Erythroblast (primary cell): Measurements from ENCODE around the gene SLX4IP.
A peak's percentile ranks its signal among the peaks of the same experiment; 100 is the strongest.

ENCODE experiments used
- DNase-seq, 2 experiments: peaks; one replicate each; lab custom pipeline; 2025; lab: John Stamatoyannopoulos, UW
- GATA1 ChIP-seq: IDR thresholded peaks from 2 replicates; pipeline ENCODE4 v1.6.1; 2011; ENCODE audit warnings: low read depth, mild to moderate bottlenecking, control low read depth, low read length, moderate library complexity
- POLR2A ChIP-seq: IDR thresholded peaks from 2 replicates; pipeline ENCODE4 v1.6.1; 2011; ENCODE audit warnings: mild to moderate bottlenecking, low read length

The SLX4IP gene

DNA sequence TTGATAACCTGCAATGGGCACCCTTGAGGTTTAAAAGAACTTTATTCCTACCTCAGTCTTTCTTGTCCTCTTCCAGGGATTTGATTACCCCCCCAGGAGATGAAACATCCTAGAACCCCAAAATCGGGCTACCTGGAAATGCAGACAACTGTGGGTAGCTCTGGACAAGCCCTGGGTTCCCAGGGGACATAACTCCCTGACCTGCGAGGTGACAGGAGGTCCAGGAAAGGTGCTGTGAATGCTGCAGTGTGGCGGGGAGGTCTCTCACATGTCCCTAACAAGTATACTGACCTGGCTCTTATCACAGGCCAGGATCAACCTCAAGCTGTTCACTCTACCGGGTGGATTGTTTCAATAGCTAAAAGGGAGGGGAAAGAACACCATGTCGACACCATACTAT lies 227.0 kb downstream of the SLX4IP start:
- no peak for TF ChIP-seq GATA1
- no peak for TF ChIP-seq POLR2A
- no peak for DNase-seq

DNA sequence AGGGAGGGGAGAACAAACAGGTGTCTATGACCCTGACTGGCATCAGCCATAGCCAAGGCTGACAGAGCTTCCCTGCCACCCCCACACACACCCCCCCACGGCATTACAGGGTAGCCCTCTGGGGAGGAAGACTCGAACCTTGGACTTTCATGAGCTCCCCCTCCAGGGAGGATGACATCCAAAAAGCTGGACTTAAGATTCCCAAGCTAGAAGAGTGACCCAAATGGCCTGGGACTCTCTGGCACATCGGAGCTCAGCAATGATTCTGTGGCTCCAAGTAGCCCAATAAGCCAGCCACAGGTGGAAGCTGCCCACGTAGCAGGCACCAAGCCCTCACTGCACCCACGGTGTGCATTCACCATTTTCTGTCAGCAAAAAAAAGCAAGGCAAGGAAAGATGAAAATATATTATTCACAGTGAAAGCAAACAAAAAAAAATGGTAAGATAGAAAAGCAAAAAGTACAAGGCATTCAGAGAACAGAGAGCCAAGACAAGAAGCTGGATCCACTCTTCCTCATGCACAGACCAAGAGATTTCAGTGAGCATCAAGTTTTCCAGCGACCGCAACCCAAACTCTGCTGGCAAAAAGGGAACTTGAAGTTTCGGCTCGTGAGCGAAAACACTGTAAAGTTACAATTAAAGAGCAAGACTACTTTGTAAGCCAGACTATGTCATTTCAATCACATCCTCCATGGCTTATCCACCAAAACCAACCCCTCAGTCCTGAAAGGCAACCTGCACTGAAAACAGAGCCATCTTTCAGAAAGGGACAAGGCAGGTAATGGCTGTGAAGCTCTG lies 227.8 kb downstream of the SLX4IP start:
- TF ChIP-seq GATA1 = no peak
- no peak for TF ChIP-seq POLR2A

DNA sequence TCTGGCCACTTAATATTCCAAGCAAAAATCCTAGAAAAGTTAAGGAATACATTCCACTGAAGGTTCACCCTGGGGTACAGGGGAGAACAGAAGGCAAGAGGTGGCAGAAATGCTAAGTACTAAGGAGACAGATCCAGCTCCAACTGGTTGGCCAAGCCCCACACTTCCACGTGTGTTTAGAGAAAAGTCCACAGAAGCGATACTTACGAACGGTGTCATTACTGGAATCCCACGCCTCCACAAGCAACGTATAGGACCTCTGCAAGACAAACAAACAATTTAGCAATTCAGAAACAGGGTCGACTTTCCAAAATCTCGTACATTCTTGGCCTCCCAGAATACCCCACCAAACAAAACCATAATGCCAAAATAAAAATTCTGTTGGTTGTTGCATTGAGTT lies 228.7 kb downstream of the SLX4IP start:
- TF ChIP-seq GATA1 = no peak
- TF ChIP-seq POLR2A = no peak
- DNase-seq = no peak

More for the DNA sequence above, 227.8 kb downstream of the SLX4IP start:
- DNase-seq = no peak

DNA sequence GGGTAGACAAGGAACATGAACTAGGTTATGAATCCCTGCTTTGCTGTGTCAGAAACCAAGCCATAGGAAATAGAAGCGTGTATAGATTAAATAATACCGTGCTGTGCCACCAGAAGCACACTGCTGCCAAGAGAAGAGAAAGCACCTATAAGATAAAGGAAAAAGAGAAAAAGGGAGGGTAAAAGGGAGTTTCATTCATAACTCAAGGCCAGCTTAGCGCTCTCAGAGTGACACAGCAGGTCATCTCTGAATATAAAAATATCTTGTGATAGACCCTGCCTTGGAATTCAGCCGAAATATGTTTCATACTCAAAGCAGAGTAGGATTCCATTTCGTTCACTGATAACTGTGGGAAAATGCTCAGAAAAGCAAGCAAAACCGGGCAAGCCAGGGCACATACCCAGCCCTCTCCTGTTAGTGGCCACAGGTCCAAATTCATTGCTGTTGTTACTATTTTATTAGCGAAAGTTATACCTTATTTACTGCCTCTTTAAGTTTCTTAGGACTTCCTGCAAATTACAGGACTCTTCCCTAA lies 230.0 kb downstream of the SLX4IP start:
- DNase-seq = no peak
- no peak for TF ChIP-seq POLR2A
- no peak for TF ChIP-seq GATA1

DNA sequence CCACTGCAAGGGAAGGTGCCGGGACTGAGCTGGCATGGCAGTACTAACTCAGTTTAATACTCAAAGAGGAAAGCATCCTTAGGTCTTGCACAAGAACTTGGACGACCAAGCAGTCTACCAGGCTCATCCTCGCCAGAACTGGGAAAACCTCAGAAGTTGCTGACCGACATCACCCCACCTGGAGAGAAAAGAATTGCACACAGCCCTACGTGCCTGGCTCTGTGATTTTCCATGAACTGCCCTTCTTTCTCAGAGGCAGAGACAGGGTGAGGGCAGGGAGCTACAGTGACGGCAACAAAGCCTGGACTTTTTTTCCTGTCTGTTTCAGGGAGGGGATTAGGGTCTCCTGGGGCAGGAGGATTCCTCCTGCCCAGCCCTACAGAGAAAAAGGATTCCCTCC lies 230.7 kb downstream of the SLX4IP start:
- no peak for DNase-seq
- TF ChIP-seq POLR2A (no peak), GATA1 (no peak)

DNA sequence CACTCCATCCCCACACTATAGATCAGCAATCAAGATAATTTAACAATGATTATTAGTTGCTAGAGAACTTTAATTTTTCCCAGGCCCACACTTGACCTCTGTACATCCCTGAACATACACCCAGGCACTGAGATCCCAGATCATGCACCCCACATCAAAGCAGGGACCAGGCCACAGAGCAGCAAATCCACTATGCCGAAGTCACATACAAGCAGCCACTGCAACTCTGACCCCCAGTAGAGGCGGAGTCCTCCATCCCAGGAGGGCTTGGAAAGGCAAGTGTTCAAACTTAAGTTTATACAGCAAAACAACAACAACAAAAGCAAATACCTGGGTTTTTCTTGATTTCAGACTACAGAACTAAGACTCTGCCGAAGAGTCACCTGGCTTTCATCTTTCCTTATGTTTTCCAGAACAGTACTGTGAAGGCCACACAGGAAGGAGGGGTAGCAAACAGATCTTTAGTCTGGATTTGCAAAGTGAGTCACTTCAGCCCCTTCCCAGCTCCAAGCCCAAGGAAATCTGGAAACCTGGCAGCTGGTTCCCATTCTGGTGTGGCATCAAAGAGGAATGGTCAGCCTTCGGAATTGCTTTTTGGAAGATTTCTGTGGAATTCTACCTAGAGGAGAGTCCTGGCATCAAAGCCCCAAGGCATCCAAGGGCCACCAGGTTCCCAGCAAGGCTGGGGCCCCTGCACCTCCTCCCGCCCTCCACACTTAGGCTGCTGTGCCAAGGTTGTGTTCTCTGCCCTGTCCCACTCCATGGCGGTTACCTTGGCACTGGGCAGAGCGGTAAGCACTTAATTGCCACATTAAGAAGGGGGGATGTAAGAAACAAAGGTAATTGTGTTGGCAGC lies 231.3 kb downstream of the SLX4IP start:
- TF ChIP-seq POLR2A = no peak
- no peak for TF ChIP-seq GATA1
- DNase-seq = no peak

DNA sequence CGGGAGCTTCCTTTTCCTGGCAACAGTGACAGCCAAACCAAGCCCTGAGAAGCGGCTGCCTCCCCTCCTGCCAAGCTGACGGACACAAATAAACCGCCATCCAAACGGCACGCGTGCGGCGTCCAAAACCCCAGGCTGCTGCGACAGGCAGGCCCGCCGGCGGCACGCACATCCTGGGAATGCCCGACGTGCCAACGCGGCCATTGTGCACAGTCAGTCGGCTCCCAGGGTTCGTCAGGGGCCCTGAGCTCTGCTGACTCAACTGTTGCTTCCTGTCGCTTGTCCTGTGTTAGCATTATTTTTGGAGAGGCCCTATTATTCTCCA lies 231.9 kb downstream of the SLX4IP start:
- DNase-seq = no peak
- TF ChIP-seq GATA1 = no peak
- no peak for TF ChIP-seq POLR2A

DNA sequence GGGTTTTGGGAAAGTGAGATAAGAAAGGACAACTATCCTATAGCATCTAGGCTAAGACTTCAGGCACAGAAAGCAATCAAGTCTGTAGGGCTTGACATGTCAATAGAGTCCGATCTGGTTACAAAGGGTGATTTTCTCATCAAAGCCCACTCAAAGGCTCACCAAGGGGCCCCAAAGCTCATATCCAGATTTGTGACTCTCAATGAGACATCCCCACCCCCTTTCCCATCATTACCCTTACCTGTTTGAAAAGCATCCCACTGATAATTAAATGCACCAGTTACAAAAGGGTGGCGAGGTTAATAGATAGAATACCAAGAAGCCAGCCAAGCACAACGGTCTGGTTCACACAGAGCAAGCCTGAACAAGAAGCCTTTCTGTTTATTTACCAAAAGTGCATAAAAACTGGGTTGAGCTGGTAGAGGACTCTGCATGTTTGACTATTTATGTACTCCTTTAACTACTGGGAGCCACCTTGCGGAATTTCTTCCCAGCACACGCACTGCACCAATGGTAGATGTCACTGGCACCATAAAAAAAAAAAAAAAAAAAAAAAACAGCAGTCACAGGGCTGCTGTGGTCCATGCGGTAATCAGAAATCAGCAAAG lies 232.6 kb downstream of the SLX4IP start:
- no peak for DNase-seq
- TF ChIP-seq GATA1 (no peak), POLR2A (no peak)

DNA sequence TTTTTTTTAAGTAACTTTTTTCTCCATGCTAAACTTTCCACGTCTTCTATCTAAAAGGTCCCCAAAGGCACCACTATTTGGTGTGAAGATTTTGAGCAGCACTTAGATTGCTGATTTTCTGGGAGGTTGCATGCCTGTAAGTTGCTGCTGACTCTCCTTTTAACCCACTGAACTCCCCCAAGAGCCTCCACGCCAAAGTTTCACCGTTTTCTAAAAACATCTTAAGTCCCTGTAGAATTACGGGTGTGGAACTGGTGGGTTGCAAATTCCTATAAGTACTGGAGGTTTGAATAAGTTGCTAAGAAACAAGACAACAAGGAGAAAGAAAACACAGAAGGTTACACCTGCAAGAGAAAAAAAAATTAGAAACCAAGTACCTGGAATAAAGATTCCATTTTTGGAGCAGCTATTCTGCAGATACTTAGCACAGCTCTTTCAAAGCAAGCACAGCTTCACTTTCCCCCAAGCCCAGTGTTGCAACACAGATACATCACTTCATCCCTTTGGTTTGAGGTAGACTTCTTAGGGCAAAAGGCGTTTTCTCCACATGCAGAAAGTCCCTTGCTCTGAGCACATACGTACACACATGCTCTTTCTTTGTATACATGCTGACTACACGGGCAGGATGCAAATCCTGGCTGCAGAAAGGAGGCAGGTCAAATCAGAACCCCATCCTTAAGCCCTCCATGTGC lies 233.7 kb downstream of the SLX4IP start:
- DNase-seq = no peak
- TF ChIP-seq GATA1 (no peak), POLR2A (no peak)

DNA sequence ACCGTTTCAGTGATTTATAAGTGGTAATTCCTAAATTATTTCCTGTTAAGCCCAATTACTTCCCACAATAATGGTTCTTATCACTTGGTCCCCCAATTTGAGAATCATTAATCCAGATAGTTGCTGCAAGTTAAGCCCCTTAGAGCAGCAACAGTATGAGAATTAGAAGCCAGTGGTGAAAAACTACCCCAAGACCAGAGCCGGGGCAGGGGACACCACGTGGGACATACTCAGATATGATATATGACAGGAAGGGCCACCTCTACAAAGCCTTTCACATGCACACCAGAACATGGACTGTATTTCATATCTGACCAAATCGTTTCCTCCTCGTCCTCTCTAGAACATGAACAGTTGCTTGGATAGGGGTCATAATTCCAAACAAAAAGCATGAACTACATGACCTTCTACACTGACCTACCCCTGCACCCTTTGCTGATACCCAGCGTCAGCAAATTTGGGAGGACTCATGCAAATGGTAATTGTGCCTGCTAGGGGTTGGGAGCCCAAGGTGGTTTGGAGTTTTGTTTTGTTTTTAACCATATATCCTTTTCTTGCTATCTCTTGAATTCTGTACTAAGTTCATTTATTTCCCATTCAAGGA lies 234.8 kb downstream of the SLX4IP start:
- TF ChIP-seq POLR2A = no peak
- TF ChIP-seq GATA1 = no peak
- peak in 1 of 2 experiments; percentile 1 for DNase-seq

DNA sequence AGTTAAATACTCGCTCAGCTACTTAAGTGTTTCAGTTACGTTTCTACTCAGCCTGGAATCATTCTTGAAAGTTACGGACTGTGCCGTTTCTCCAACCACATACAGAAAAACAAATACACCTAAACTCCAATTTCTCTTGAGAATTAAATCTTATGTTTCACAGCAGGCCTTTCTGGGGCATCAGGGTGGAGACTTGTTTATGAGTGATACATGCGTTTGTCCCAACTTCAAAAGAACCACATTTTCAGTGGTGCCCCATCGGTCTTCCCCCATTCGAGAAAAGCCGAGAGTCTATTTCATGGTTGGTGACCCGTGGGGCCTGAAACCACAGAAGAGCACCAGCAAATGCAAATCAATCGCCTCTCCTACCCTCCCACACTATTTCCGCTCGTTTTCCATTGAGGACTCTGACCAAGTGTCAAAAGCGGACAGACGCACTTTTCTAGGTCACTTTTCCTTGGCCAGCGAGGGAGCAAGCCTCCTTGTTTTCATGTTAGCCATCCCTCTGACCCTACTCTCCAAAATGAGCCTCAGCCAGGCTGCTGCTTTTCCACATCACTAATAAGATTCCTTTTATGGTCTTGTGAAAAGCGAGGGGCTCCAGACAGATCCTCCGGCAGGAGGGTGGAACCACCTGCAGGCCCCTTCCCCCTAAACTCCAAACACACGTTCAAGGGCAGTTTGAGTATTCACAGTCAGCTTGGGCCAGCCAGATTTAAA lies 235.6 kb downstream of the SLX4IP start:
- no peak for TF ChIP-seq POLR2A
- TF ChIP-seq GATA1 = no peak
- DNase-seq = no peak

DNA sequence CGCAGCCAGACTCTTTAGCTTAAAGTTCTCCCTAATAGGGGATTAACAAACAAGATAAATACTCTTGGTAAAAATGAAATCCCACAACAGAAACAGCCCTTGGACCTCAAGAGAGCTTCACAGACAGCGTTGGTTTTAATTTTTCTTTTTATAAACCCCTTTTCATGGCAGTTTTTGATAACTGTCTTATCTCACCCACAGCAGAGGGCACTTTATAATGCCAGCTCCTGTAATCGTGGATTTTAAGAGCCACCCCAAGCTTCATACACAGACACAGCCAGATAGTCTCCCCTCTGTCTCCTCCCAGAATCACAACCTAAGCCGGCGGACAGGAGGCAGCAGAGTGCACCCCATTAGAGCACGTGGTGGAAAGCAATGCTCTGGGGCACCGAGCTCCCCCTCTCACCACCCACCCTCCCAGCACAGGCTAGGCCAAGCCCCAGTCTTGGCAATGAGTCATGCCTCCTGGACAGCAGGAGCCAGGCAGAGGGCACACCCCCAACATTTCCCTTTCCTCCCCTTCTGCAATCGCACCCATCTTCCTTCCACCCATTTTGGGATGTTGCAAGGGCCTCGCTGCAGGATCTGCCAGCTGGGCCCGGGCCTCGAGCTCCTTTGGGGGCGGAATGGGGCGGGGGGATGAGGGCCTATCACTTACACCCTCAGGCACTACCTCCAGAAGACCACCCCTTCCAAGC lies 236.3 kb downstream of the SLX4IP start:
- peak; percentile 71 to 82 for DNase-seq

More for the DNA sequence above, 236.3 kb downstream of the SLX4IP start:
- no peak for TF ChIP-seq POLR2A
- TF ChIP-seq GATA1 = no peak
